ENCODE data around the gene AASS.

The AASS gene

GRCh38 chr7:122103064-122103463 is 41.0 kb downstream of the AASS start:
- no peak for DNase-seq

DNA sequence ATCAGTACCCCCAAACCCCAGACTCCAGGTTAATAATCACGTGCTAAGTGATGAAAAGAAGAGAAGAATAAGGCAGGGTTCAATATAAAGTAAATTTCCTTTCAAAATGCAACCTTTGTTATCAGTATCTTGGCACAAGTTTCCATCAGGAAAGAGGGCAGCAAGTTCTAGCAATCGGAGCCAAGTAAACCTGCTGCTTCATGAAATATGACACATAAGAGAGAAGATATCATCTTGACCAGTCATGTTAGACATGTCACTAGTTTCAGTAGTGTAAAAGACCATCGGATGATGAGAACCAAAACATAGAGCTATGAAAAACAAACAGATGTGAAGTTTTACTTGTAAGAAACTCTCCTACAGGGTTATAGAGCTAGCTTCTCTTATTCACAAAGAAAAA is 44.0 kb downstream of the AASS start:
- DNase-seq = no peak

DNA sequence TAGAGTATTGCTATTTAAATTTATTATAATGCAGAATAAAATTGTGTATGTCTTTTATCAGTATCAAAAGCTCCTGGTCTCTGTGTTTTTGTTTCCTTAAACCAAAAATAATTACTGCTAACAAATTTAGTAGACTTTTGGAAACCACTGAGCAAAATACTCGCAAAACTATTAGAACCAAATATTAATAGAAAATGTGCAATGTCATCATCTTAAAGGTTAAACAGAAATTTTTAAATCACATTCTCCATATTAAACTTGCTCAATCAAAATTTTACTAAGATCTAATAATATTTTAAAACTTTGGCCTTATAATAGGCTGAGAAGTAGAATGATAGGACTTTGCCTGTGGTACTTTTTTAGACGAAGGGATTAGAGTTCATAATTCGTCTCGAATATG is 48.4 kb downstream of the AASS start:
- no peak for DNase-seq

DNA sequence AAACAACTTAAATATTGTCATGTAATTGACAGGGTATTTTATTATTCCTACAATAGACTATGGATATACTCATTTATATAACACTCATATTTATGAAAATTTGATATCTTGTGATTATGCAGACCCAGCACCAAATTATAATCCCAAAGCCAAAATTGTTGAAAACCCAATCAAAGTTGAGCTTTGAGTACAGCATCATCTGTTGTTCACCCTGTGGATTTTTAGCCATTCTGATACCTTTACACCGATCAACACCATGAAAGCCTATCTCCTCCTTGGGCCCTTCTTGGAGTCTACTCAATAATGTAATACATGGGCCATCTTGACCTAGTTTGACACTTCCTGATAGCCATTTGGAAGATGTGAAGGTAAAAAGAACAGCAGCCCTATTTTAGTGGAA is 49.5 kb downstream of the AASS start:
- no peak for DNase-seq

- DNase-seq = peak in 4 of 5 experiments; percentile 1 to 63 (median 2)
Measured at GRCh38 chr7:122092964-122093797, 50.9 kb downstream of the AASS start.

- DNase-seq = no peak
Measured at GRCh38 chr7:122082670-122083069, 61.4 kb downstream of the AASS start.

DNA sequence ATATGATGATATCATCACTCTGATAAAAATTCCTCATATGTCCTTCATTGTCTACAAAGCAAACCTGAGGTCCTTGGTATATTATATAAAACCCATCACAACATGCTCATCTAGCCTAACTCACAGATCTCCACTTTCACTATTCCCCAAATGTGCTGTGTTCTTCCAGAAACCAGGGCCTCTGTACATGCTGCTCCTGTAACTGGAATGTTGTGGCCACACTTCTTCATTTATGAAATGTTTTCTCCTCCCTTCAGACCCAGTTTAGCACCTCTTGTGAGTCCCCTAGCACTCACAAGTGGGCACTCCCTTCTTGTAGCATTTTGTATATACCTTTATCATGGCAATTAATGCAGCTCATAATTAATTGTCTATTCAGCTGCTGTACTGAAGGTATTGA is 61.9 kb downstream of the AASS start:
- no peak for DNase-seq

GRCh38 chr7:122073635-122074034 is 70.4 kb downstream of the AASS start:
- DNase-seq = no peak

DNA sequence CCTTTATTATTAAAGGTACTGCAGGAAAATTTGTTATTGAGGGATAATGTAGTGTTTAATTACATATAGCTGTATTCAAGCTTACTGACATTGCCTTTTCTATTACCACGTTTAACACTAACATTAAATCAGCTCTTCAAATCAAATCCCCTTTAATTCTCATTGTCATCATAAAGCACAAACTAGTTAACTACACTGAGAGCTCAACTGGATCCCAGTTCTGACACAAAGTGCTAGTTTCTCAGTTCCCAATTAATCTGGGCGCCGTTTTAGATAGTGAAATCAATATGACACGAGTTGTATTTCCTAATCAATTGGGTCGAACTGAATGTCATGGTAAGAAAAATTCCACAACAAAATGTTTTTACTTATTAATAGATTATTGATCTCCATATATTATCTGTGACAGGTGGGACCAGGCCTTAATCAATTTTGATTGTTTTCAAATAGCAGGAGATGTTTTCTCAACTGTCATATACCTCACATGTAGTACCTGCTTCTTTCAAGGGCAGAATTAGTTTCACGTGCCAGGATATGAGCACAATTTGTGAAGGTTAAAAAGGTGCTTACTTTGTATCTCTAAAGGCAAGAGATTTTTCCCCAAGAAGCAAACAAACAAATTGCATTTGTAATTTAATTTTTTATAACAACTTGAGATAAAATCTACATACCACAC is 71.0 kb downstream of the AASS start:
- no peak for DNase-seq

GRCh38 chr7:122072272-122072671 is 71.8 kb downstream of the AASS start:
- no peak for DNase-seq

DNA sequence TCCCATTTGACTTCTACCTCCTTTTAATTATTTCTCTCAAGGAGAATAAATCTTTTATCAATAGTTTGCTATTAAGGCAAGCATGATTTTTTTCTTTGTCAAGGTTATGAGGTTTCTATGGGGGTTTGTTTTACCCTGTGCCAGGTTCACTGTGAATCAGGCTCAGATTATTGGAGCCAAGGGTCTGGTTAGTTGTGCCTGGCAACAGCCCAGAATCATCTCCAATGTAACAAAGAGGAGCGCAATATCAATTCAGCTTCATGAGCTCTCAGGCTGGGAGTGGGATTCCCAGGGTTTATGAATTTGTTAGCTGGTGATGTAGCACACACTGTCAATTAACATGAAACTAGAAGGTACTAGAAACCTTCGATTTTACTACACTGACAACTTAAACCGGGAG is 73.2 kb downstream of the AASS start:
- DNase-seq = no peak

GRCh38 chr7:122070062-122070461 is 74.0 kb downstream of the AASS start:
- DNase-seq = no peak

GRCh38 chr7:122068999-122069398 is 75.0 kb downstream of the AASS start:
- DNase-seq = no peak

DNA sequence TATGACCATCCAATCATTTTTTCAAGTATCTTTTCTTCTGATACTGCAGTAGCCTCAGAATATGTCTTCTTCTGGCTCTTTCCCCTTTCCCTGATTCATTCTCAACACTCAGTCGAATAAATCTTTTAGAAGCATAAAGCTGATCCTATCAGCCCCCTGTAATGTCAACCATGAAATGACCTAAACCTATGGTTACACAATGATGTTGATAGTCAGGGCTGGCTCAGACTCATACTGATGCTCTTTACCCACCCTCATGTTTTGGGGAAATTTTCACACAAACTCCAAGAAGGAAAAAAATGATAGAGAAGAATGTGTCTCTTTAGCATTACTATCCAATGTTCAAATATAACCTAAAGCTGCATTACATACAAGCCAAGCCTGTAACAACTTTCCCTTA is 76.0 kb downstream of the AASS start:
- DNase-seq = no peak

DNA sequence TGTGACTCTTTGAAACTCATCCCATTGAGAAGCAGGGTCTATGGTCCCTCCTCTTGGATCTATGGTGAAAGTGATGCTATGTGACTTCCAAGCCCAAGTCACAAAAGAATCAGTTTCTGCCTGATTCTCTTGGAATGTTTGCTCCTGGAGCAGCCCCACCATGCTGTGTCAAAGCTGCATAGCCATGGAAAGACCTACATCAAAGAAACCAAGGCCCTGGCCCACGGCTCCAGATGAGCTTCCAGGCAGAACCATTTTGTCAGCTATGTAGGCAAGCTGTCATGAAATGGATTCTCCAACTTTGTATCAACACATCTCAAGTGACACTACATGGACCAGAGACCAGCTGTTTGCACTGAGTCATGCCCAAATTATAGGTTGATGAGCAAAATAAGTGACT is 77.0 kb downstream of the AASS start:
- DNase-seq = no peak

GRCh38 chr7:122064971-122065370 is 79.1 kb downstream of the AASS start:
- no peak for DNase-seq

DNA sequence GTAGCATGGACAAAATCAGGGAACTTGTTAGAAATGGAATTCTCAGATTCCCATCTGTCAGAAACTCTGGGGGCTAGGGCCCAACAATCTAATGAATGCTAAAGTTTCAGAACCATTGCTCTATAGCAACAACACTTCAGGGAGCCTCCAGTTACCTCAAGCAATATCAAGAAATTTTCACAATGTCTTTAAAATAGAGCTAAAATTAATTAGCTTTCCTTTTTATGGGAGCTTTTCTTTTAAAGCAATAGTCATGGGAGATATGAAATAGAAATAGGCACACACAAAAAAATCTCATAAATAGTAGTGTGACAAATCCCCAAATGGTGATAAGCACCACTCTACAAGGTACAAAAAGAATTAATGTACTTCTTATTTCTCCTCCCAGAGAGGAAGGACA is 80.9 kb downstream of the AASS start:
- DNase-seq = no peak

GRCh38 chr7:122059542-122059941 is 84.5 kb downstream of the AASS start:
- no peak for DNase-seq

- DNase-seq = no peak
Measured at GRCh38 chr7:122056977-122057376, 87.1 kb downstream of the AASS start.

DNA sequence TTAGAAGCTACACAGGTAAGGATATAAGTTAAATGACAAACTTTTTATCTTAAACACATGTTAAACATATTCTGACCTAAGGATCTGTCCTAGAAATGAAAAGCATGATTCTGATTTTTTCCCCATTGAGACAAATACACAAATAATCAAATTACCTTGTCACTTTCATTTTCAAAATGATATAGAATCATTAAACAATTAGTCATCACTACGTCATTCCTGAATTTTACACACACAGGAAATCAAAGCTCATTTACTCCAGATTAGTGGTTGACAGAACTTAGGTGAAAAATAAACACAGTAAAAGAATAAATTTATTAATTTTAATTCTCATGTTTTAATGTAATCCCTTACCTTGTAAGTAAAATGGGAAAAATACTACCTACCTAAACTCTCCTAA is 89.0 kb downstream of the AASS start:
- DNase-seq = no peak

DNA sequence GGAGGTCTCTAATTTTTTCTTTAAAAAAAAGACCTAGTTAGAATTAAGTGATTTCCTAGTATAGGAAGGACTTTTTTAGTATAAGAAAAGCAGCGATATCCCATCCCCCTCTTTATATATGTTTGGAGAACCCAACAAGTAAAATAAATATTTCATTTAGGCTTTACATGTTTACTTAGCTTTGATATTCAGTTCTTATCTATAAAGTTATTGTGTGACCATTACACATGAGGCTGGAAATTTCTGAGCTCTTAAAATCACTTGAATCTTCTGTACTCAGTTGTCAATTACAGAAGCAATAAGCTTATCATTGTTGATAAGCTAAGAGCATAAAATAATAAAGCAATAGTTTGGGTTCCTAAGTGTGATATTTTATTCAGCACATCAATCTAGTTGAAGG is 89.7 kb downstream of the AASS start:
- DNase-seq = no peak

GRCh38 chr7:122046402-122046801 is 97.6 kb downstream of the AASS start:
- no peak for DNase-seq

- DNase-seq = no peak
Measured at GRCh38 chr7:122040147-122040546, 103.9 kb downstream of the AASS start.

DNA sequence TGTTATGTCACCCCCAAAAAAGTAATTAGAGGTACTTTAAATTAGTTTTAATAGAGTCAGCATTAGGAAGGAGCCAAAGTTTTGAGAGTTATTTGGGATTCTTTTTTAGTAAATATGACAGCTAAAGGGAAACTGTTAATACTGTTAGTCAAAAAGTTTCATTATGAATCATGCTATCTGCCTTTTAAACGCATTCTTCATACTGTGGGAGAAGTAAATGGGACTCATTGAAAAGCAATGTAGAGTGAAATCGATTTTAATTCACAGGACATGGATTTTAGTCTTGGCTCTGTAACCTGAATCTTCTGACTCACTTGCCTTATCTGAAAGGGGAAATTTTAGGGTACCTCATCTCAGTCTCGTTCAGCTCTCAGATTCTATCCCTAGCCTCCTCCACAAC is 105.1 kb downstream of the AASS start:
- DNase-seq = peak in 1 of 5 experiments; percentile 5

DNA sequence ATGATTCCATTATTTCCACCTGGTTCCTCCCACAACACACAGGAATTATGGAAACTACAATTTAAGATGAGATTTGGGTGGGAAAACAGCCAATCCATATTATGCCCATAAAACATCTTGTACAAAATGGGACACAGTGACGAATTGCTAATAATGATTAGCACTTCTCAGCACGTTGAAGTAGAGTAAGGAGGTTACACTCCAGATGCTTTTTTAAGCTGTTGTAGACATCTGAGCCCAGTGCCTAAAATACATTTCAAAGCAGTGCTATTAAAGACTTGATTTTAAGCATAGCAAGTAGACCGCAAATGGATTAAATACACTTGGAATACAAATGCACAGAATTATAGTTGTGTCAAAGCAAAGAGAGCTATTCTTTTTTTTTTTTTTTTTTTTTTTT is 105.9 kb downstream of the AASS start:
- DNase-seq = no peak
